Liver (tissue), 3 donors: Measurements from ENCODE around the gene INSC.

ENCODE experiments used
- CTCF ChIP-seq: fragments of 150-350 bp; IDR thresholded peaks from 2 replicates; pipeline ENCODE4 v1.5.1; 2017; ENCODE audit warnings: improper control_type of control experiment, low read depth, low read length; ENCODE audit not compliant: missing input control
- EGR1 ChIP-seq, 2 donors: IDR thresholded peaks; 2 replicates each; pipeline ENCODE4 v1.6.1; 2016 to 2018; ENCODE audit warnings: antibody characterized with exemption in 2 of 2, low read depth in 2 of 2
- HNF4G ChIP-seq: IDR thresholded peaks from 2 replicates; pipeline ENCODE4 v1.6.1; 2016; ENCODE audit warnings: antibody characterized with exemption
- JUND ChIP-seq, 2 donors: IDR thresholded peaks; 2 replicates each; pipeline ENCODE4 v1.6.1; 2016; ENCODE audit warnings: antibody characterized with exemption in 2 of 2
- TAF1 ChIP-seq: conservative IDR thresholded peaks from 2 replicates; pipeline ENCODE4 v1.6.1; 2016; ENCODE audit warnings: antibody characterized with exemption, mild to moderate bottlenecking
- YY1 ChIP-seq: IDR thresholded peaks from 2 replicates; pipeline ENCODE4 v1.6.1; 2016; ENCODE audit warnings: antibody characterized with exemption, mild to moderate bottlenecking
- donor health status: healthy.
- donor health status: healthy.

- TF ChIP-seq CTCF (no peak), EGR1 (IDR thresholded peaks at IDR 0.05; ENCODE audit: low read depth in 2 of 2) (no peak), TAF1 (no peak), HNF4G (no peak), YY1 (no peak), JUND (IDR thresholded peaks at IDR 0.05) (no peak)
Measured at GRCh38 chr11:15228331-15228849, 113.7 kb downstream of the INSC start.
